Measurements from ENCODE around the gene S100A10.

DNA sequence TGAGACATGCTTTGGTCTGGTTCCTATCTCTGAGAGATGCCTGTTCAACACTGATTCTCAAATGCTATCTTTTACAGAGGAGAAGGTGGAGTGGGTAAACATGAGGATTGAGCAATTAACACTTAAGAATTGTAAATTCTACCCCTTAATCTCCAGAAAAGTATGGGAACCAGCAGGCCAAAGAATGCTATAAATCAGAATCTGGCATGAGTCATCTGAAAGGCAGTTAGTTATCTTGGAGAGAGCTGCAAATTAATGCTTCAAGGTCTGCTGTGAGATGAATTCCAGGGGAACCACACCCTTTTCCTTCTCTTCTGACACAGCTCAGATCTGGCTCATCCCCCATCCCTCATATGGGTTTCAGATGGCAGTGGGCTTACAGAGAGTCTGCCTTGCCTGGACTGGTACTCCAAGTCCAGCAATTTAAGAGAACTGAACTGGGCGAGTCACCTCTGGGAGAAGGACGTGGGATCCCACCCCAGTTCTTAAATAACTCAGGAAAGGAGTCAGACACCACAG is 5.2 kb downstream of the S100A10 start:
- TF ChIP-seq, protein P1, sequence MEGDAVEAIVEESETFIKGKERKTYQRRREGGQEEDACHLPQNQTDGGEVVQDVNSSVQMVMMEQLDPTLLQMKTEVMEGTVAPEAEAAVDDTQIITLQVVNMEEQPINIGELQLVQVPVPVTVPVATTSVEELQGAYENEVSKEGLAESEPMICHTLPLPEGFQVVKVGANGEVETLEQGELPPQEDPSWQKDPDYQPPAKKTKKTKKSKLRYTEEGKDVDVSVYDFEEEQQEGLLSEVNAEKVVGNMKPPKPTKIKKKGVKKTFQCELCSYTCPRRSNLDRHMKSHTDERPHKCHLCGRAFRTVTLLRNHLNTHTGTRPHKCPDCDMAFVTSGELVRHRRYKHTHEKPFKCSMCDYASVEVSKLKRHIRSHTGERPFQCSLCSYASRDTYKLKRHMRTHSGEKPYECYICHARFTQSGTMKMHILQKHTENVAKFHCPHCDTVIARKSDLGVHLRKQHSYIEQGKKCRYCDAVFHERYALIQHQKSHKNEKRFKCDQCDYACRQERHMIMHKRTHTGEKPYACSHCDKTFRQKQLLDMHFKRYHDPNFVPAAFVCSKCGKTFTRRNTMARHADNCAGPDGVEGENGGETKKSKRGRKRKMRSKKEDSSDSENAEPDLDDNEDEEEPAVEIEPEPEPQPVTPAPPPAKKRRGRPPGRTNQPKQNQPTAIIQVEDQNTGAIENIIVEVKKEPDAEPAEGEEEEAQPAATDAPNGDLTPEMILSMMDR (conservative IDR thresholded peaks at IDR 0.05; ENCODE audit: low read length): no peak
- no peak for TF ChIP-seq EZH2phosphoT487 (IDR thresholded peaks at IDR 0.05; ENCODE audit: borderline replicate concordance)
